Glutamatergic neuron (in vitro differentiated cells): ENCODE measurements around the gene AASDH. TPM values are rescaled to one million over a fixed set of nuclear protein-coding genes. Genes with fewer than 3 reads are reported as not detected.

ENCODE experiments used
- DNase-seq: peaks from one replicate; pipeline ENCODE4 v3.0.0; 2022
- H3K27ac Mint-ChIP-seq: one replicate; pipeline ENCODE4 v1.8.0; 2020; ENCODE audit warnings: mild to moderate bottlenecking, mixed read lengths, inconsistent platforms; ENCODE audit not compliant: unreplicated experiment
- H3K27me3 Mint-ChIP-seq: one replicate; pipeline ENCODE4 v1.8.0; 2020; ENCODE audit warnings: mild to moderate bottlenecking, moderate library complexity, mixed read lengths, inconsistent platforms; ENCODE audit not compliant: unreplicated experiment
- H3K36me3 Mint-ChIP-seq: one replicate; pipeline ENCODE4 v1.8.0; 2020; ENCODE audit warnings: mild to moderate bottlenecking, mixed read lengths, inconsistent platforms; ENCODE audit not compliant: unreplicated experiment
- H3K4me1 Mint-ChIP-seq: one replicate; pipeline ENCODE4 v1.8.0; 2020; ENCODE audit warnings: mild to moderate bottlenecking, low read depth, mixed read lengths, inconsistent platforms; ENCODE audit not compliant: unreplicated experiment
- H3K4me3 Mint-ChIP-seq: one replicate; pipeline ENCODE4 v1.8.0; 2020; ENCODE audit warnings: mild to moderate bottlenecking, mixed read lengths, inconsistent platforms; ENCODE audit not compliant: unreplicated experiment
- H3K9me3 Mint-ChIP-seq: one replicate; pipeline ENCODE4 v1.8.0; 2020; ENCODE audit warnings: mild to moderate bottlenecking, moderate library complexity, mixed read lengths, inconsistent platforms; ENCODE audit not compliant: unreplicated experiment
- total RNA-seq: library from RNA; stranded (reverse); fragmentation: NEBNext Ultra II Directional; extraction: Animal tissue kit (Norgen Biotek cat#: 25700); gene quantifications from one replicate; pipeline ENCODE4 v1.2.1, GENCODE V29; 2021; ENCODE audit not compliant: unreplicated experiment
- TF ChIP-seq, protein P1 (sequence below): fragments of 200-600 bp; sonication (generic); IDR thresholded peaks from one replicate; pipeline ENCODE4 v1.5.0; 2021; ENCODE audit not compliant: partially characterized antibody, unreplicated experiment

The AASDH gene
- total RNA-seq, 1 donor from 2014 or later = 12.1 TPM

DNA sequence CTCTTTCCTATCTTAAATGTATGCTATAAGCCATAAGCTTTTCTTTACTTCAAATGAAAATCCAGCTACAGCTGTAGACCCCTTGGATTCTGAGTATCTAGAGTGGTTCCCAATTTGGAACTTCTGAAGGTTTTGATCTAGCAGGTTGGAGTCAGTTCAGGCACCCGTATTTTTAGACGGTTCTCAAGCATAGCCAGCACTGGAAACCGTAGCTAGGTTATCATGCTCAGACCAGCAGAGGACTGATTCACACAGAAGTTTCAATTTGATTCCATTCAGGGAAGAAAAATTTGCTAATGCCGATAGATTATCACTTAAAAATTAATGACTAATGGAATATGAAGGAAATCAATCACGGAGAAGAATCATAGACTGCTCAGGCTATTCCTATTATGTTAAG is 36.9 kb upstream of the AASDH start:
- TF ChIP-seq, protein P1, sequence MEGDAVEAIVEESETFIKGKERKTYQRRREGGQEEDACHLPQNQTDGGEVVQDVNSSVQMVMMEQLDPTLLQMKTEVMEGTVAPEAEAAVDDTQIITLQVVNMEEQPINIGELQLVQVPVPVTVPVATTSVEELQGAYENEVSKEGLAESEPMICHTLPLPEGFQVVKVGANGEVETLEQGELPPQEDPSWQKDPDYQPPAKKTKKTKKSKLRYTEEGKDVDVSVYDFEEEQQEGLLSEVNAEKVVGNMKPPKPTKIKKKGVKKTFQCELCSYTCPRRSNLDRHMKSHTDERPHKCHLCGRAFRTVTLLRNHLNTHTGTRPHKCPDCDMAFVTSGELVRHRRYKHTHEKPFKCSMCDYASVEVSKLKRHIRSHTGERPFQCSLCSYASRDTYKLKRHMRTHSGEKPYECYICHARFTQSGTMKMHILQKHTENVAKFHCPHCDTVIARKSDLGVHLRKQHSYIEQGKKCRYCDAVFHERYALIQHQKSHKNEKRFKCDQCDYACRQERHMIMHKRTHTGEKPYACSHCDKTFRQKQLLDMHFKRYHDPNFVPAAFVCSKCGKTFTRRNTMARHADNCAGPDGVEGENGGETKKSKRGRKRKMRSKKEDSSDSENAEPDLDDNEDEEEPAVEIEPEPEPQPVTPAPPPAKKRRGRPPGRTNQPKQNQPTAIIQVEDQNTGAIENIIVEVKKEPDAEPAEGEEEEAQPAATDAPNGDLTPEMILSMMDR = no peak
- Mint-ChIP-seq H3K4me1 (no peaks in the 10 kb centered on the region), H3K36me3 (no peaks in the 10 kb centered on the region), H3K27ac (no peak overlapping the region), H3K4me3 (no peak overlapping the region), H3K27me3 (no peaks in the 10 kb centered on the region), H3K9me3 (peaks cover 1% of the 10 kb centered on the region)
- DNase-seq = no peak

DNA sequence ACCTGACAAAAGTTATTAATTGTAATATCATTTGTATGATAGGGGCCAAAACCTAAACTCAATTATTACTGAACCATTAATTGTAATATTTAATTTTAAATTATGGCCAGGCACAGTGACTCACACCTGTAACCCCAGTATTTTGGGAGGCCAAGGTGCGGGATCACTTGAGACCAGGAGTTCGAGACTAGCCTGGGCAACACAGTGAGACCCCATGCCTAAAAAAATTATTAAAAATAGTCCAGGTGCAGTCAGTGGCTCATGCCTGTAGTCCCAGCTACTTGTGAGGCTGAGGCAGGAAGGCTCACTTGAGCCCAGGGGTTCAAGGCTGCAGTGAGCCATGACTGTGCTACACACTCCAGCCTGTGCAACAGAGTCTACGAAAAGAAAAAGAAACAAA is 30.1 kb upstream of the AASDH start:
- peaks cover 1% of the 10 kb centered on the region for H3K9me3 Mint-ChIP-seq
- DNase-seq = no peak
- no peaks in the 10 kb centered on the region for H3K4me1 Mint-ChIP-seq
- no peak overlapping the region for H3K27ac Mint-ChIP-seq
- H3K4me3 Mint-ChIP-seq = no peak overlapping the region
- TF ChIP-seq, protein P1 = no peak
- no peaks in the 10 kb centered on the region for H3K27me3 Mint-ChIP-seq
- no peaks in the 10 kb centered on the region for H3K36me3 Mint-ChIP-seq

DNA sequence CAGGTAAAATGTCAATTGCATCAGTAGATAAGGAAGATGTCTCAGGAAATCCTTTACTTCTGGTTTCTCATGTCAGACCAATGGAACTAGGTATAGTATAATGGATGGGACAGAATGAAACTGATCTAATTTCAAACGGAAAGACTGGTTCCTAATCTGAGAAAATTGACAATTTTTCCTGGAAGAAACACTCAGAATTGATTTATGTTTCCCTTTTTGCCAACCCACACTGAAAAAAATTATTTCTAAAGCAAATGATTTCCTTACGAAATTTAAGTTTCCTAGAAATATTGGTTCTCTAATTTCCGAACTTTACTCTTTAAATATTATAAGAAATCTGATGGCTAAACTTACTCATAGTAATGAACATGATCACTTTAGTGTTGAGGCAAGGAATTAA is 29.1 kb upstream of the AASDH start:
- no peaks in the 10 kb centered on the region for H3K36me3 Mint-ChIP-seq
- no peaks in the 10 kb centered on the region for H3K9me3 Mint-ChIP-seq
- H3K4me3 Mint-ChIP-seq = no peak overlapping the region
- H3K4me1 Mint-ChIP-seq = peaks cover under 1% of the 10 kb centered on the region
- DNase-seq = no peak
- no peak overlapping the region for H3K27ac Mint-ChIP-seq
- H3K27me3 Mint-ChIP-seq = no peaks in the 10 kb centered on the region
- TF ChIP-seq, protein P1 = no peak

DNA sequence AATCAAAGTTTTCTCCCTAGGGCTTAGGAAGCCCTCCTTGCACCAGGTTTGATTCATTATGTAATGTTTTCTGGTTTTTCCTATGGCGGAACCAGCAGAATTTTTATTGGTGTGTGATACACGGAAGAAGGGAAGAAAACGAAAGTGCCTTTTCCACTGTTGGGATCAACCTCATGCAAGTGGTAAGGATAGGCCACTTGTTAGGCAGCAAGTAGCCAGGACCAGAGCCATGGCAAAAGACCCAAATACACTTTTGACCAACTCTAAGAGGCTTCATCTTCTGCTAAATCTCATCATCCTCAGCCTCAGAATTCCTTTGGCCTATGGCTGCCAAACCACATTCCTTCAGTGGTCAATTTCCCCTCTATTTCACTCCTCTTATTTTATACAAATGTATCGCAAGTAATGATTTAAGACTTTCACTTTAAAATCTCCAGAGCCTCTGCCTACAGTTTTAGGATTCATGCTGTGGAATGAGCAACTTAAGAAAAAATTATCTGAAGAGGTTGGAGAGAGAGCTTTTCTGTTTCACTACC is 26.9 kb upstream of the AASDH start:
- Mint-ChIP-seq H3K27me3 (no peaks in the 10 kb centered on the region), H3K27ac (no peak overlapping the region), H3K4me1 (peaks cover 8% of the 10 kb centered on the region), H3K36me3 (no peaks in the 10 kb centered on the region), H3K4me3 (no peak overlapping the region), H3K9me3 (no peaks in the 10 kb centered on the region)
- no peak for DNase-seq
- TF ChIP-seq, protein P1 = no peak

DNA sequence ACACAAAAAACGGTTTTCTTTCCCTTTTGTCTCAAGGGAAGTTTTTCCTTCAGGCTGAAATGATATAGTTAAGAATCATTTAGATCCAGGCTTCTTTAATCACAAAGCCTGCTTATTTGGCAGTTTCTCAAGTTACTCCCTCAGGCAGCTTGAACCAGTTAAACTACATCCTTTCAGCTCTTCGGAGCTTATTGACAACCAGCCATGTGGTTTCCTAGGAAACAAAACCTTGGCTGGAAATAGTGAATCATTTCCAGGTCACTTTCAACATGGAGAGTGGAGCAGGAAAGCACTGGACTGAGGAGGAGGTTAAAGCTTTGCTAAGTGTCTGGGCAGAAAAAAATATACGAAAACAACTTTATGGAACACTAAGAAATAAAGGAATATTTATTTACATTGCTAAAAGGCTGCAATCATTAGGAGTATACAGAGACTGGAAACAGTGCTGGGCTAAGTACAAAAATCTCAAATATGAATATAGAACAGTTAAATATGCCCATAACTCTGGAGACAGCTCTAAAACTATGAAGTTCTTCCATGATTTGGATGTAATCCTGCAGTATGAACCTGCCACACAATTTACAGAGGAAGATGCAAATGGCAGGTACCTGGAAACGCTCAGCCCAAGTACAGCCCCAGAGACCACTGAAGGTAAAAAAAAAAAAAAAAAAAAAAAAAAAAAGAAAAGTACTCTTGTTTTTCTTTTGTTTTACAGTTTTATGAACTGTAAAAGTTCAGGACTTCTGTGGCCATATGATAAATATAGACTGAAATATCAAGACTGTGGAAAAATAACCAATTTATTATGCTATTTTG is 23.2 kb upstream of the AASDH start:
- TF ChIP-seq, protein P1 = no peak
- H3K4me3 Mint-ChIP-seq = peak overlapping the region; percentile 78
- no peaks in the 10 kb centered on the region for H3K9me3 Mint-ChIP-seq
- no peak for DNase-seq
- peak overlapping the region; percentile 69 for H3K27ac Mint-ChIP-seq
- H3K4me1 Mint-ChIP-seq = peaks cover 8% of the 10 kb centered on the region
- H3K27me3 Mint-ChIP-seq = no peaks in the 10 kb centered on the region
- no peaks in the 10 kb centered on the region for H3K36me3 Mint-ChIP-seq
